HG02885 (cell line): Measurements from ENCODE around the gene MCTP1.

Experiments
- ATAC-seq: cut with Tn5 transposase; IDR thresholded peaks from one replicate; pipeline ENCODE4 v1.9.1; 2021; ENCODE audit warnings: mild to moderate bottlenecking; ENCODE audit not compliant: unreplicated experiment, poor library complexity

Gene MCTP1

DNA sequence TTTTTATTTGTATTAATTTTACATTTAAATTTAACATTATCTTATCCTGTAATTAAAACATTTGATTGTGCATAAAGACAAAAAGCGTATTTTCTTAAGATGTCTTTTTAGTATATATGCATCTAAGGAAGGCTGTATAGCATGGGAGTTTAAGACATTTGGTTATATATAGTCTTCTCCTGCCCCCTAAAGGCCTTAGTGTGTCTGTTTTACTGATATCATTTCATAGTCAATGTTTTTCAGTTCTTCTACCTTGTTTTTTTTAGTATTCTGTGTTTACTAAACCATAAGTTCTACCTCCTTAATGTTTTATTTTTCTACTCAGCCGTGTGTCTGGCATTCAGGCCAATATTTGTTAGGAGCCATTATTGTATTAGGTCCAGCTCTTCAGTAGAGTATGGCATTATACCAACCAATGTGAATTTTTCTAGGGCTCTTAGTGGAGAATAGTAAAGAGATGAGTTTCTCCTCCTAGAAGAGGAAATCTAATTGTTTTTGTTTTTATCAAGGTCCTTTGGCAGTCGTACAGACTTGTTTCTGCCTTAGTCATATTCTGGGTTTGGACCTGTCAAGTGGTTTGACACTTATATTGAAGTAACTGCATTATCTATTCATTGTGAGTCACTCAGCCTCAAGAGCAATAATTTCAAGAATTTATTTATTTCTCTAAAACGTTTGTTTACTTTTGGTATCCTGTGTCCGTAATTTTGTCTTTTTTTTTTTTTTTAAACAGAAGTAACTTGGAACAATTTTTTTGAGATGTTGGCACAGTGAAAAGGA, 591.7 kb downstream of the MCTP1 start:
- ATAC-seq, result peak; percentile 83

DNA sequence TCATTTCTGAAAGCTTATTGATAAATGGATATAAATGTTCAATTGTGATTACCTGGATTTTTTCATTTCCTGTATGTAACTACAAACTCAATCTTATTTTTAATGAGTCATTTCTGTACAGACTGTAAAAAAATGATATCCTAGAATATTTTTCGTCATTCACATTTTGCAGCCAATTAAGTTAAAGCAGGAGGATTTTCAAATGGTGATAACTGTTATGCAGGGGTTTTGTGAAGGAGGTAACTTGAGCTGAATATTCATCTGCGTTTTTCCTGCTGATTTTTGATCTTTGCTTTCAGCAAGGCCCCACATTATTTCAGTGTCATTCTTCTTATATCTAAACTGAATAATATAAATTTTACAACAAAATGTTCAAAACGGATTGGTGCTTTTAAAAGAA, 592.3 kb downstream of the MCTP1 start:
- ATAC-seq, result no peak

DNA sequence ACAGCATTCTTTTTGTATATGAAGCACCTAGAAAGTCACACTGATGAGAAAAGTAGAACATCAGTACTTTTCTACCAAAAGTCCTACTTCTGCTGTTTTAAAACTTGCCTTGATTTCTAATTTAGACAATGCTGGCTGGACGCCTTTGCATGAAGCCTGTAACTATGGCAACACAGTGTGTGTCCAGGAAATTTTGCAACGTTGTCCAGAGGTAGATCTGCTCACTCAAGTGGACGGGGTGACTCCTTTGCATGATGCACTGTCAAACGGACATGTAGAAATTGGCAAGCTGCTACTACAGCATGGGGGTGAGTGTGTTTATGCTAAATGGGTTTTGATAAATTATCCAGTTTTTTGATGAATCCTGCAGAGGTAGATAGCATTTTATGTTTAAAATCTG, 592.9 kb downstream of the MCTP1 start:
- ATAC-seq, result no peak

DNA sequence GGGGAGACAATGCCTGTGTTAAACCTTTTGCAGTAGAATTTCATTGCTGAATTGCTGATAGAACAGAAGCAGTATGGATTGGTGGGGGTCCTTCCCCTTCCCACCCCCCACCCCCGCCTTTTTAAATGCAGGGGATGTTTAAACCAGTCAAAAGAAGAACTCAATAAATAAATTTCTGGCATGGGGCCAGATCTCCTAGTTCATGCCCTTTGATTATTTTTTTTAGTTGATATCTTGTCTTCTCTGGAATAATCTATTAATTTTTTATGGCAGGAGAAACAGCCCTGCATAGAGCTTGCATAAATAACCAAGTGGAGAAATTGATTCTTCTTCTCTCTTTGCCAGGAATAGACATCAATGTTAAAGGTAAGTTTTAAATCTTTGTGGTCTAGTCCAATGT, 593.6 kb downstream of the MCTP1 start:
- no peak for ATAC-seq

DNA sequence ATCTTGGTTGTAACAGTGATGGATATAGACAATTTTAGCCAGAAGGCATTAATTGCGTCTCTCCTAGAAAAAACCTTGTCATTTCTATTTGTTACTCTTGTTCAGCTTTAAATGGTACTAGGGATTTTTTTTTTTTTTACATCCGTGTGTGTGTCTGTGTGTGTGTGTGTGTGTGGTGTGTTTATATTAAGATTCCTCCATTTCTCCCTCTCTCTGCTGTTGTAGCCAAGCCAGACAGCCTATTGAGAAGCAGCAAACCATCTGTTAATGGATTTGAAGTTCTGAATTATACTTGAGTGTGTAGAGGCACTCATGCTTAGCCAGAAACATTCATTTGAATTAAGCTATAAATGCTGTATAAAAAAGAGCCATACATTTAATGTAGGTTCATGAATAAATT, 594.1 kb downstream of the MCTP1 start:
- no peak for ATAC-seq

DNA sequence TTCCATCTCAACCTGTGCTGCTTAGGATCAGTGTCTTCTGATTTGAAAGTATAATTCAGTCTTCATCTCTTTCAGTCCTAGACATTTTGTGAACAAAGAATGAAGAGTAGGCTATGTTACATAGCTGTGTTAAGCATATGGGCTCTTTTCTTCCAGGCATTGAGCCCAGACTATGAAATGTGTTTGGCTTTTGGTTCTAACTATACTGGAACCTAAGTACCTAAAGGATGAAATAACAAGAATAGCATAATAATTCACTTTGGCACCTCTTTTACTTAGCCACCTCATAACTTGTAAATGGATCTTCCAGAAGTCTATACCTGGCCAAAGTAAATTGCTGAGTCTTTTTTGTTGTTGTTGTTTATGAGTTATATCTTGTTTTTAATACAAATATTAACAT, 595.0 kb downstream of the MCTP1 start:
- ATAC-seq, result no peak

DNA sequence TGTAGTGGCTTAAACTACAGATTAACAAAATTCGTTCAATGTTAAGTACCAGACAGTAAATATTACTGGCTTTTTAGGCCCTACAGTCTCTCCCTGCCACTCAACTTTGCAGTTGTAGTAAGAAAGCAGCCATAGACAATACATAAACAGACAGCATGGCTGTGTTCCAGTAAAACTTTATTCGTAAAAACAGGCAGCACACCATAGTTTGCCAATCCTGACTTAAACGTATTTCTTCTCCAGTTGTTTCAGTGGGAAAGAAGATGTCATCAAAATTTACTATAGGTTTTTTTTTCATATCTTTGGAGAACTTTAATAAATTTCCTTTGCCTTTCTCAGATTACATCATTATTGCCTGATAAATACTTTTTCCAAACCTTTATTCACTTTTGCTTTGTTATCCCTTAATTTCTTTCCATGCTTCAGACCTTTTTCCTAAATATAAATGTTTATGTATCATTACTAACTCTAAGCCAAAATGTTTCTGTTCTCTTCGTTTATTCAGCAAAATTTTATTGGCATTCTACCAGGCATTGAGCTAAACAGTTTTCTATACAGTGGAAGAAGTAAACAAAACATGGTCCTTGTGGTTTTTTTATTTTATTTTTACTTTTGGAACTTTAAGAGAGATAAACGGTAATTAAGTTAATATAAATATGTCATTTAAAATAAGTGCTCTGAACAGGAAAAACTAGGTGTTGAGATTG, 601.9 kb downstream of the MCTP1 start:
- ATAC-seq, result no peak

DNA sequence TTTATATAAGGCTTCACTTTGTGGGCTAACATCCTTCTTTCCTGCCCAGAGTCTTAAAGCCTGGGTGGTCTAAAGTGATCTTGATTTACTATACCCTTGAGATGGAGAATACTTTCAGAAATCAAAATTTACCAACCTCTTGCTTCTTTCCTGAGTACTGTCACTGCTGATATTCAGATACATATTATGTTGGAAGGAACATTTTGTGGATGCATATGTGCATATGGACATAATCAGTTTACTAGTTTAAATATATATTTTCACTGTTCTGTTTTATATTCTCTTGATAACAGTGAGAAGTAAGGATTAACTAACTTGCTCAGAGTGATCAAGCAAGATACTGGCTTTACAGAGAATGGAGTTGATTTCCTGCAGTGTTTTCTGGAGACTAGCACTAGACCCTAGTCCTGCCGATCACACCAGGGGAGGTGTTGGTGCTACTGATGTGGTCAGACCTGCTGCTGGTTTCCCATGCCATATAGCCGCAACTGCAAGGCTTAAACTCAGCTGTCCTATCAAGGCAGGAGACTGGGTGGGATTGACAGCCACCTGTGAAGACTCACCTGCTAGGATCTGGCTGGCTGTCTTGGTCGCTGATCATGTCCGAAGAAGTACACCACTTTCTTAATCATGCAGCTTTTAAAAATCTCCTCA, 608.8 kb downstream of the MCTP1 start:
- ATAC-seq, result no peak

DNA sequence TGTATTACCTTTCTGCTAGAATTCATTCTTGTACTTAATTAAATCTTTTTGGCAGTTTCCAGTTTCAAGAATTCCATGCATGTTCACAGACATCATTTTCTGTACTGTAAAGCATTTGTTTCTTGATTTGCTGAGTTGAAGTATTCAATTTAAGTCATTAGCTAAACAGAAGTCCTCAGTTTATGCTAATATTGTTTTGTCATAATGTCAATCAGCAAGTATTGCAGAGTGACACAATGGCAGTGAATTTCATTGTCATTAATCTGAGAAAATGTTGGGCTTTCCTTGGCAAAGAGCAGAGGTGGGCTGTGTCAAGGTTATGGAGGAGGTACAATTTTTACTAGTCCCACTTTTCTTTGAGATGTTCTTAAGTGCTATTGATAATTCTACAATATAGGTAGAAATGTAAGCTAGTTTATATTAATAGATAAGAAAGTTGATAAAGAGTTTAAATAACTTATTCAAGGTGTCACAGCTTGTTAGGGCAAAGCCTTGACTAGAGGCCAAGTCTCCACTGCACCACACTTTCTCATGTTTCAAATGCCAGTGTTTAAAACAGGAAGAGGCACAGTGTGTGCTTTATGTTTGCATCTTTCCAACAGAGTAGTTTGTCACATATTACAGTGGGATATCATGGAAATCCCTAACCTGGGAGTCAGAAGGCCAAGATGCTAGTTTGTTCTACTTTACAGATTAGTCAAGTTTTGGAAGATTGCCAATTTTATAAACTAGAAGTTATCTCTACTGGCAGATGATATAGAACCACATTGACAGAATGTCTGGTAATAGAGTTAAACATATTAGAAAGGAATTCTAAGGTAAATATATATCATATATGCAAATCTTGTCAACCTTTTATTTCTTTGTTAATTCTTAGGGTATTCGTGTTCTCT, 610.2 kb downstream of the MCTP1 start:
- no peak for ATAC-seq

DNA sequence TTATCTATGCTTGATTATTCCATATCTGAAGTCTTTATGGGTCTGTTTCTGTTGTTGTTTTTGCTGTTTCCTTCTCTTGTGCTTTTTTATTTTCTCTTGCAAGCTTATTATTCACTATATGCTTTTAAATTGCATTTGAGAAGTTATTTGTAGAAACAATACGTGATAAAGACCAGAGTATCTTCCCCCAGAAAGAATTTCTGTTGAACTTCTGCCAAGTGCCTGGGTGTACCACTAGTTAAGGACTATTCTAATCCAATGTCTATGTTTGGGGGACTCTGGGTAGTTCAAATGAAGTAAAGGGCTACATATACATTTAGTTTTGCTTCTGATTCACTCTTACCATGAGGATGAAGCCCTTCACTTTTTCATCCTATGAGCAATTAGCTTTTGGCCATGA, 612.1 kb downstream of the MCTP1 start:
- ATAC-seq, result no peak

DNA sequence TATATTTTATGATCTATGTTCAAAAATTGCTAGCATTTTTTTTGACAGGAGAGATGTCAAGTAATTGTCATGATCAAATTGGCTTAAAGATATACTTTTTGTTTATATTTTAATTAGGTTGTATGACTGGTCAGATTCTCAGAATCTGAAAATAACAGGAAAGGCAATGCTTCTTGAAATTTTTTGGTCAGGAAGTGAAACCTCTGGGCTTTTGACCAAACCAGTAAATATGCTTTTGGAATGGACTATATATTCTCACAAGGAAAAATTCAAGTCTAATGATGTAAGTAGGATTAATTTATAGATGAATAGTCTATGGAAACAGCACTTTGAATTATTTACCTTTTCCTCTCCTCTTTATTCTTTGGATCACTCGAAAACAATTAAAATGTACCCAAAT, 614.2 kb downstream of the MCTP1 start:
- ATAC-seq, result no peak

DNA sequence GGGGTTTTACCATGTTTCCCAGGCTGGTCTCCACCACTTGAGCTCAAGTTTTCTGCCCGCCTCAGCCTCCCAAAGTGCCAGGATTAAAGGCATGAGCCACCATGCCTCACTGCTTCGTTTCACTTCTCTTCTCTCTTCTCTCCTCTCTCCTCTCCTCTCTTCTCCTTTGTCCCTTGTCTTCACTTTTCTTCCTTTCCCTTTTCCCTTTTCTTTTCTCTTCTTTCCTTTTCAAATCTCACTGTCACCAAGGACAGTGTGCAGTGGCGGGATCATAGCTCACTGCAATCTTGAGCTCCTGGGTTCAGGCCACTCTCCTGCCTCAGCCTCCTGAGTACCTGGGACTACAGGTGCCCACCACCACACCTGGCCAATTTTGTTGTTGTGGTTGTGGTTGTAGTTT, 617.0 kb downstream of the MCTP1 start:
- no peak for ATAC-seq

DNA sequence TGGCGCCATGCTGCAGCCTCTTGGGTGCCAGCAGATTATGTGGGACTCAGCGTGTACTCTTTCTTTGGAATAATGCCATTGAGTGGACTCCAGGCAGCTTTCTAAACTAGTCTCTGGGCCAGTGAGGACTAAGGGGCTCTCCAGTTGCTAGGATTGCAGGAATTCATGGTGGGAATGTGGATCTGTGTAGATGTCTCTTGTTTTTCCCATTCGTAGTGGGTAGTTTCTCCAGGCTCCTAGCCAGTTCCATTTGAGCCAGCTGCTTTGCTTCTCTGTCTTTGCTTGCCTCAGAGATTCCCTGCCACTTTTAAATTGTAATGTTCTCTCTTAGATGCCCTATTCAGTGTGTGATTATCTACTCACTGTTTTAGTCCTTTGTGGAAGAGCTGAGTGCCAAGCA, 623.8 kb downstream of the MCTP1 start:
- no peak for ATAC-seq

DNA sequence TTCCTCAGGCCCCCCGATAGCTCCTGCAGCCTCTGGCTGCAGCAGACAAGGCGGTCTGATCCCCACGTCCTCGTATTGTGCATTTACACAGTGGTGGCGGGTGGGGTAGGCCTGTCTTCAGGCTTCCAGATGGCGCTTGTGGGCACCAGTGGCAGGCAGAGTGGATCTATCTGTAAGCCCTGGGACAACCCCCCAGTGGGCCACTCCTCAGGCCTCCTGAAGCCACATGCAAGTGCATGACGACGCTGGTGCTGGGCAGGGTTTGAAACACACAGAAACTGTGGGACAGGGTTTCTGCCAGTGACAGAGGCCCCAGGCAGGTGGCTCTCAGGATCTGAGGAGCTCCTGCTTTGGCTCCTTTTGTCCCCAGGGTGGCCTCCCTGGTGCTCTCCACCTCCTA, 624.4 kb downstream of the MCTP1 start:
- no peak for ATAC-seq

DNA sequence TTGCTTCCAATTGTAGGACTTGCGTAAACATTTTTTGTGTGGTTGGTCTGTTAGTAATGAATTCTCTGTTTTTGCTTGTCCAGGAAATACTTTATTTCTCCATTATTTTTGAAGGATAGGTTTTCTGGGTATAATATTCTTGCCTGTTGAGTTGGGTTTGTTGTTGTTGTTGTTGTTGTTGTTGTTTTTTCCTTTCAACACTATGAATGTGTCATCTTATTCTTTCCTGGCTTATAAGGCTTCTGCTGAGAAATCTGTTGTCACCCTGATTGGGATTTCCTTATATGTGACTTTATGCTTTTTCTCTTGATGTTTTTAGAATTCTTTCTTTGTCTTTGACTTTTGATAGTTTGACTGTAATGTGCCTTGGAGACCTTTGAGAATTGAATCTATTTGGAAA, 626.6 kb downstream of the MCTP1 start:
- no peak for ATAC-seq
